Cardiac septum (tissue), 1 donor: ENCODE results near the gene PARD3. TPM values are rescaled to one million over a fixed set of nuclear protein-coding genes. Genes with fewer than 3 reads are reported as not detected.
"Not testable (repeated sequence)": the region's sequence is repeated elsewhere in the genome, so short reads cannot be mapped to it uniquely, and the experiment has no call there.

Experiments
- DNase-seq: peaks from one replicate; pipeline ENCODE4 v3.0.0-alpha.2; 2020; ENCODE audit warnings: low spot score
- intact Hi-C: fragments of 100-400 bp; cut with DNase I; formaldehyde crosslinking; loops from one replicate; pipeline ENCODE4 v1.14.0; 2022
- total RNA-seq: library from RNA; stranded (reverse); fragmentation: NEBNext Ultra II Directional; extraction: Animal tissue kit (Norgen Biotek cat#: 25700); gene quantifications from one replicate; pipeline ENCODE4 v1.2.1, GENCODE V29; 2021
- donor health status: DM: no; HTN: no; CAD: no.

PARD3 gene
- total RNA-seq, 1 donor from 2014 or later = 36.7 TPM

DNA sequence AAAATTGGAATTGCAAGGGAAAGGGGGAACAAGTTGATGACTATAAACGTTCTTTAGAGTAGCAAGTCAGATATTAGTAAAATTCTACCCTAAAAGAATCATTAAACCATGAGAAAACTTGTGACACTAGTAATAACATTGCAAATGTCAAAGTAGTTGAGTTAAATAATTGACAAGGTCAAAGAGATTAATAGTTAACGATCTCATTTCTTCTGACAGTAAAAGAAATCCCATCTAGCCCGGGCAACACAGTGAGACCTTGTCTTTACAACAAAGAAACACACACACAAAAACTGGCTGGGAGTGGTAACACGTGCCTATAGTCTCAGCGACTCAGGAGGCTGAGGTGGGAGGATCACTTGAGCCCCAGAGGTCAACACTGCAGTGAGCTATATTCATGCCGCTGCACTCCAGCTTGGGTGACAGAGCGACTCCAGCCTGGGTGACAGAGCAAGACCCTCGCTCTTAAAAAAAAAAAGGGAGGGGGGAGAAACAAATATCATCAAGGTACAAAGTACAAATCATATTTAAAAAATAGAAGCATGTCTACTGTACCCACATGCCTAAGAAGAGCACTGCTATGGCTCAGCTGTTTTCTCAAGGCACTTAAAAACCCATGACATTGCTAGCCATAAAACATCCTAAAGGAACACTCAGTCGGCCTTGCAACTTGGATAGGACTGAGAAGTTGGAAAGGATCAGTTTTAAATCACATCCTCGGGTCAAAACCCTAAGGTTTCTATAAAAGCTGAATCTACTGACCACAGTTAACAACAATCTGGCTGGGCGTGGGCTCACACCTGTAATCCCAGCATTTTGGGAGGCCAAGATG is 401.1 kb downstream of the PARD3 start:
- DNase-seq = no peak
- intact Hi-C loops = no loop called here

DNA sequence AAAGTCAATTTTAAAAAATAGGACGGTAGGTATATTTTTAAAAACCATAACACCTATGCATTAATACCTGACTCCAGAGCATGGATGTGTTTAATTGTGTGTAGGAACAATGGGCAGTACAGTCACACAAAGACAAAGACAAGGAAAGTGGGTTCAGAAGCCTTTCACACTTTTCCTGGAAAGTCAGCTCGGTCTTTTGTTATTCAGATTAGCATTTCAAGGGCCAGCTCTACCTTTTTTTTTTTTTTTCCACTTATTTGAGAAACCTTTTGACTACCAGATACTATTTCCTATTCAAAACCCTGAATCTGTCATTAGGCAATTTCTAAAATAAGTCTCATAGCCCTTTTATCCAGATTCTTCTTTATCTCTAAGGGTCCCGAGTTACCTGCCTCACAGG is 401.9 kb downstream of the PARD3 start:
- DNase-seq = no peak
- intact Hi-C loops = no loop called here

DNA sequence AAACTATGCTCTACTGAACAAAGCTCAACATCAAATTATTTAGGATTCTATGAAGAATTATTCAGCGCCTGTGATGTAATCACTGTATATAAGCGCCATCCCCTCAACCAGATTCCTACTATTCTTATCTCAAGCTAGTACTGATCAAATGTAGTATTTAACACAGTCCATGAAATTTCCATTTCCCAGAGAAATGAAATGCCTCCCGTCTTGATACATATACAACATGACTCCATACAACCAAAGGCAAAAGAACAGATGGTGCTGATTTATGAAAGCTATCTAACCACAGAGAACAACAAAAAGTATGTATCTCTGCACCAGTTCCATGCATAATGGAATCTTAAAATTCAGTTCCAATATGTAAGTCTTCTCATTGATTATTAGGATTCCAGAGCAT is 406.1 kb downstream of the PARD3 start:
- intact Hi-C loops = no loop called here
- no peak for DNase-seq

DNA sequence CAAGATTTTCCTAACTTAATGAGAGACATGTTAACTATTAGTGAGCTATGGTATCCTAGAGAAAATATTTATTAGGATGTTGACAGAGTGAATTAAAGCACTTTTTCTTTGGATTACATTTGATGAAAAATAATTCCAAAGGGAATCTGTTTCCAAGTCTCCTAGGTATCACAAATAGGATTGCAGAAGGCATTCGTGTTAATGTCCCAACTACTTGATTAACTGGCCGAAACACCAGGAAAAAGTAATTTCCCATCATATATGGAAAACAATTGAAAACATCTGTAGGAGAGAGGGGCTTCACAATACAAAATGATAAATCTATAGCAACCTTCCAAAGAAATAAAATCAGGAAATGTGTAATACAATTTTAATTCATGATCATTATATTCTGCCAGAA is 406.7 kb downstream of the PARD3 start:
- intact Hi-C loops = no loop called here
- no peak for DNase-seq

DNA sequence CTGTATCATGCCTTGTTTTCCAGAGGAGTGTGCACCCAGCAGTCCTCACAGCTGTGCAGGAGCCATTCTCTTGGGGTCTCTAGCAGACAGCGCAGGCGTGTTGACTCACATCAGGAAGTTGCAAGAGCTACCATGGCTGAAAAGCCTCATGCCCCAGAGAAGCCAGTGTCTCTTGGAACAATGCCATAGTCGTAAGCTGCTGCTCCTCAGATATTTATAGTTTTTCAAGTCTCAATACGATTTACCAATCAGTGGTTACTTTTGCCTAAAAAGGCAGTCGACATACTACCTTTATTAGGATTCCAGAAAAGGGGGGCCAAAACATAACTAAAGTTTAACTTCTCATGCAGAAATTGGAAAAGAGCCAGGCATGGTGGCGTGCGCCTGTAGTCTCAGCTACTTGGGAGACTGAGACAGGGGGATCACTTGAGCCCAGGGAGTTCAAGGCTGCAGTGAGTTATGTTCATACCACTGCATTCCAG is 407.7 kb downstream of the PARD3 start:
- intact Hi-C loops = no loop called here
- DNase-seq = no peak

DNA sequence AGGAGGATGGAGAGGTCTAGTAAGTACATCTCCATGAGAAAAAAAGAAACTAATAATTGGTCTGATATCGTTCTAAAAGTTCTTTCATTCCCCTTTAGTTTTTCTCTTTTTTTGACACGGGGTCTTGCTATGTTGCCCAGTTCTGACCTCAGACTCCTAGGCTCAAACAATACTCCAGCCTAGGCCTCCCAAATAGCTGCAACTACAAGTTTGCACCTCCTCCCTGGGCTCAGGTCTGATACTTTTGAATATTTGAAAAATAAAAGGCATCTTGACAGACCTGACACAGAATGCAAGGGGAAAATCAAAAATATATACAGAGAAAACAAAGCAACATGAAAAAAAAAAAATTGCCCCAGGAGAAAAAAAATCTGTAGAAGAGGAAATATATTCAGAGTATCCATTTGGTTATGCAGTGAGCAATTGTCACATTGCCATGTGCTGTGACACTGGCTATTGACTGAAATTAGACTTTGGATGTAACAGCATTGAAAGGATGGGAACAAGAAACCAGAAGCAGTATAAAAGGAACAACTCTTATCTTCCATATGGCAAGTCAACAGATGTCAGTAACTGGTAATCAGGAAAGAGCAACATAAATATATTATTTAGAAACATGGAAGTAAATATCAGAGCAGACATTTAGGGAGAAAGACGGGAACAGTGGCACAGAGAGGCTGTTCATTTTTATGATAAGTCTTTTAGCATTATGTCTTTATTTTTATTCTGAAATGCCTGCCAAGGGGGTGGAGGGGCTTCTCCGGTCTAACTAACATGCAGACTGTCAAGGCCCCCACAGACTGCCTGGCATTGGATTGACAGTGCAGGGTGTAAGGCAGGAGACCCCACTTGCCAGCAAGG is 408.4 kb downstream of the PARD3 start:
- intact Hi-C loops = no loop called here
- no peak for DNase-seq

DNA sequence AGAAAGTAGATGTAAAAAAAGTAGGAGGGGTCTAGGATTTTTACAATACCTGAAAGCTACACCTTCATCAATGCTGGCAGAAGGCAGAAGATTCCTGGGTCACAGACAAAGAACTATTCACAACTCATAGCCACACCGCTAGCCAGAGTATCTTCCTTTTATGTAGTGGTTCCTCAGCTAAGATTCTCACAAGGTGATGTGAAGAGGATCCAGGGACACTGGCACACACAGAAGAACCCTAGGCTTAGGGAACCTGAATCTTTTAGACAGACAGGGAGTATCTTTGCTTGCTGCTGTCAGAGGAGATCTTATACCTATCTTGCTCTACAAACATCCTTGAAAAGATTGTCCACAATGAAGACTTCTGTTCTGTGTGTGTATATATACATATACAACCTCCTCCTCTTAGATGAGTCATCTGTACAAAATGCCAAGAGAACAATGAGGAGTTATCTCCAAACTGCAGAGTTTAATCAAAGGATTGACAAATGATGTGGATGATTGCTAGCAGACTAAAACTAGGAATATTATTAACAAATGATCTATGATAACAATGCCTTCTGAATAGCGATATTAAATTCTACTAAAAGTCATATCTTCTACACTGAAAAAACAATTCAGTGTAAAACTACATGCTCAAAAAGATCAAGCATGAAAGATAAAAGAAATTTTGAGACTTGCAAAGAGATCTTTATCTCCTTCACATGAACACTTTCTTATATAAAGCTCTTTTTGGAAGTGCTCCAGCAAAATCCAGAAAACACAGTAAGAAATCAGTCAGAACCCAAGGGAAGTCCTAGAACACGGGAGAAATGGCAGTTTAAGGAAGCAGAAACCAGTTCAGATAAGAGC is 409.3 kb downstream of the PARD3 start:
- intact Hi-C loops = no loop called here
- DNase-seq = no peak

DNA sequence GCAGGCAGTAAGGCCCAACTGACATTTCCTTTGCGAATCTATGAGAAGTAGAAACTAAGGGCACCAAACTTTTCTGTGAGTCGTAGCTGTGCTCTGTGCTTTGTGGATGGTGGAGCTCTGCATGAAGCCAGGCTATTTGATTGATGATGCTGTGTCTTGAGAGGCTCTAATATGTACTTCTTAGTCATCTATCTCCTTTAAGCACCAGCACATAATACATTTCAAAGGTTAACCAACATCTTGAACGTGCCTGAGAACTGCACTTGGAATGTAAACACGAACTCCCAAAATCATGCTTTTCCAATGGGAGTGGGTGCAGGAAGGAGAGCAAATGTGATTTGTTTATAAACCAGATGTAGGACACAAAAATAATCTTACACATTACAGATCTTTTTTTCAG is 411.6 kb downstream of the PARD3 start:
- intact Hi-C loops = no loop called here
- no peak for DNase-seq

DNA sequence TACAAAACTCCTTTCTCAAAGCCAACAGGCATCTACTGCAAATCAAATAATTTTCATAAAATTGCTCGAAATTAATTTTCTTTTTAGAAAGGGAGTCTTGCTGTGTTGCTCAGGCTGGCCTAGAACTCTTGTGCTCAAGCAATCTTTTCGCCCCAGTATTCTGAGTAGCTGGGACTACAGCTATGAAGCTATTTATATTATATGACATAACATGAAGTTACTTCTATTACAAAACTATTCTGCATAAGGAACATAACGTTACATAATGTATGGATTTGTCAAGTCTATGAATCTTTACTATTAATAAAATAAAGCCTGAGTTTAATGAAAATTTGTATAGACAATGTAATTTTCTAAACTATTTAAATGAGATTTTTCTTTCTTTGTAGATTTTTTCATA is 415.0 kb downstream of the PARD3 start:
- DNase-seq = no peak
- intact Hi-C loops = no loop called here

DNA sequence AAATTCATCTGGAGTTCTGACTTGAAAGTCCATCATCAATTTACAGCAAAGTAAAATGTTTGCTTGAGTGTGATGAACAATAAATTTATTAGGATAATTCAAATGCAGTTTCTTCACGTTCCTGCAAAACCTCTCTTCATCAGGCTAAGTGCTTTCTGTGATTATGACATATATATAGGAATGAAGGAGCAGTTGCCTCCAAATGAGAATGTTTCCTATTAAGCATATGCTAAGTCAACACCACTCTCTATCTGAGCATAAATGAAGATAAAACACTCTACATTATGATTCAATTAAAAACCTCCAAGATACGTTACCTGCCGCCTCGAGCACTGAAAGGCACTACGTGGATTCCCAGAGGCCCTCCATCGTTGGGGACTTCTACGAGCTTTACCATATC is 416.1 kb downstream of the PARD3 start:
- no peak for DNase-seq
- intact Hi-C loops = no loop called here

DNA sequence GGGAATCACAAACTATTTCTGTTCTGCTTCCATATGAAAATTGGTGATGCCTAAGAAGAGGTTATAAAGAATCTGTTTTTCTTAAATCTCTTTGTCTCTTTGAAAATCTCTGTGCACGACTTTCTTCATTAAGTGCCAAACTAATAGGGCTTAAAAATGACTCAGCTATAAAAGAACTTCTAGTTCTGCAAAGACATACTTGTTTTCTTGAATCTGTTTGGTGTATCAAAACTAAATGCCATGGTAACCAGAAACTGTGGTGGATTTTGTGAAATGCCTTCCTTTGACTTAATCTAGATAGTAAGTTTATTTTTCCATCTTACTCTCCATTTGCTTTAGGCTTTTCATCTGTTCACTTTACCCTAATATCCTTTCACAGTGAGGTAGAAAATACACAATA is 417.8 kb downstream of the PARD3 start:
- DNase-seq = no peak
- intact Hi-C loops = no loop called here

DNA sequence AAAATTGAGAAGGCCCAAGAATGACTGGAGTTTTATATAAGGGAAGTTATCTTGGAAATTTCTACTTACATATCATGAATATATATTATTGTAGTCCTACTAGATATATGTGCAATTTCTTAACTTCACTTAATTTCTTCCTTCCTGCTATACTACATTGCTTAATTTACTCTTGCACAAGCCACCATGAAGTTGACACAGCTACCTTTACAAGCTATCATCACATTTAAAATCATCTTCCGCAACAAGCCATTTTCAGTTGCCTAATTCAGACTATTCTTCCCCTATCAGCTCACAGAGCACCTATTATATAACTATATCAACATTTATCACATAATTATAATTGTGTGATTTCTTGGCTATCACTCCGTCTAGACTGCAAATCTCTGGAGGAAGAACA is 418.4 kb downstream of the PARD3 start:
- no peak for DNase-seq
- intact Hi-C loops = no loop called here

DNA sequence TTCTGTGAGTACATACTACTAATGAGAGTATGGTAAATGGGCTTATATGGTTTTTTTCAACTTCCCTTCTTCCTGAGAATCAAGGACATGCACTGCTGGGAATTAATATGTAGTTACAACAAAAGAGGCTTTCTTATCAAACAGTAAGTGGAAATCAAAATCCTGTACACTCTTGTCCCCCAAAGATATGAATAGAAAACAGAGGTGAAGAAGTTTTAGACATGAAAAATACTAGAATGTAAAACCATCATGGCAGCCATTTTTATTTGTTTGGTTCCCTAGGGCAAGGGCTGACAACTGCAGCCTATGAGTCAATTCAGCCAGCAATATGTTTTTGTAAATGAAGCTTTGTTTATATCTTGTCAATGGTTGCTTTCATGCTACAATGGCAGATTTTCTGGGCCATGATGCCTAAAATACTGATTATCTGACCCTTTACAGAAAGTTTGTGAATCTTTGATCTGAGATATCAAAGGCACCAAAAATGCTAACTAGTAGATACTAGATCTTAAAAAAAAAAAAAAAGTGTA is 422.4 kb downstream of the PARD3 start:
- intact Hi-C loops = no loop called here
- DNase-seq = no peak

DNA sequence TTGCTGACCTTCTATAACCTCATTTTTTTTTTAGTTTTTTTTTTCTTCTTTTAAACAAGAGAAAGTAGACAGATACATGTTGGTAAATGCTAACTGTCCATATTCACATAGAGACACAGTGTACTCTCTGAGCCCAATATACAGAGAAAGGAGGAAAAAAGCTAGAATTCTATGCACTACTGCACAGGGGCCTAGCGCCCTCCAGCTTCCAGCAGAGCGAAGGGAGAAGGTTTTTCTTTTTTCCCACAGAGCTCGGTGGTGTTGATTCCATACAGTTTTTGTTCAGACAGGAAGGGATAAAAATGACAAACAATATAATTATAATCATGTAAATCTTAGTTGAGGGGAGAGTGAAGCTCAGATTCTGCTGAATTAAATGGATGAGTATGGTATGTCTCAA is 423.9 kb downstream of the PARD3 start:
- DNase-seq, intact Hi-C loops: not testable (repeated sequence)

DNA sequence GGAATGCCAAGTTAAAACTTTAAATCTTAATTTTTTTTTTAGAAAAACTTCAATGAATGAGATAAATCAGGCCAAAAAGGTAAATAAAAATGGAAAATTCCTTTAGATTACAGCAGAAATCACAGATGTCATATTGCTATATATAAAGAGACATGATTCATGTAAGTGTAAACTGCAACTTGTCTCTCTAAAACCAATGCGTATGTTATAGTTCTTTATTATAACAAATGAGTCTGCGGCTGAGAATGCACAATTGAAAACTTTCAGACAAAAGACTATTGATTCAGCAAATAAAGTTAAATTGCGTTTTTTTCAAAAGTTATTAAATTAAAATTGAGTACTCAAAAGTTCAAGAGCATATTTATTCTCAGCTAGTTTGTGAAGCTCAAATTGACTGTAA is 425.3 kb downstream of the PARD3 start:
- intact Hi-C loops = no loop called here
- DNase-seq = no peak

DNA sequence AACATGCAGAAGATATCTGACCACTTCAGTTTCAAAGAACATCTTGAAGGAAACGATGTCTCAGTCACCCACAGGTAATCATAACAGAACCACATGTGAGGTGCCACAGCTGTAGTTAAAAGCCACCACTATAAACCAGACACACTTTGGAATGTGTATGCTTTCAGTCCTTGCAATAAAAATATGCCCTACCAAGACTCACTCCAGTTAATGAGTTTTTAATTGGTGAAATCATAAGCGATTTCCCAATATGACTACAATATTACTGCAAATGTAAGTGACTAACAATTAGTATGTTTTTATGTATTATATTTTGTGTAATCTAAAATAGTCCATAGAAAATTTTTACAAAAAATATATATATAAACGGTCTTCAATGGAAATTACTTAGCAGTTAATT is 428.2 kb downstream of the PARD3 start:
- DNase-seq = no peak
- intact Hi-C loops = no loop called here

DNA sequence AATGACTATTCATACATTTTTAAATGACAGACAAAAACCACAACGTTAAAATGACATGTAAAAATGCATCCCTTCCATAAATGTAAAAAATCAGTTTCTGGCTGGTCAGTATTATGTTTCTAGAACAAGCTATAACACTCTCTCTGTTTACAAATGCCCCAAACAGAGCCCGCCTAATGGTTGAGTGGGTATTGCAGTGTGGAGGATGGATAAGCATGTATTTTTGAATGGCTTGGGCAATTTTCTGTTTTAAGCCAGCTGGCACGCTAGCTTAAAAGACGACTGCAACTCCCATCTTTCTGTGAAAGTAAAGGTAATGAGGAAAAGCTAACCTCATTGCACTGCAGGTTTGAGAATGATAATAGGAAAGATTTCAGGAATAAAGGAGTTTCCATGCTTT is 430.7 kb downstream of the PARD3 start:
- no peak for DNase-seq
- intact Hi-C loops = no loop called here

DNA sequence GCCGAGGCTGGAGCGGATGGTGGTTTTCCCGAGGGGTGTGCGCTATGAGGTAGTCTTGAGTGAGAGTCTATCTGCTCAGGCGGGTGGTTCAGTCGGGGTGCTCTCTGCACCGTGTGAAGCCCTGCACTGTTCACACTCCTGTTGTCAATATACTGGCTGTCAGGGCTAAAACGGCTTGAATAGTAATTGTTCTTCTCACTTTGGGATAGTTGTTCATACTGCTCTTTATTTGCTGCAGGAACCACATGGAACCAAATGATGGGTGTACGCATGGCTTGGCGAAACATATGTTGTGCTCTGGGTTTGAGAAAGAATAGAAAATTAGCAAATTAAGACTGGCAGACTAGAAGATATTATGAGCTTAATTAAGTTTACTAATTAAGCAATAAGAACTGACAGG is 432.5 kb downstream of the PARD3 start:
- DNase-seq = no peak
- intact Hi-C loops = no loop called here

DNA sequence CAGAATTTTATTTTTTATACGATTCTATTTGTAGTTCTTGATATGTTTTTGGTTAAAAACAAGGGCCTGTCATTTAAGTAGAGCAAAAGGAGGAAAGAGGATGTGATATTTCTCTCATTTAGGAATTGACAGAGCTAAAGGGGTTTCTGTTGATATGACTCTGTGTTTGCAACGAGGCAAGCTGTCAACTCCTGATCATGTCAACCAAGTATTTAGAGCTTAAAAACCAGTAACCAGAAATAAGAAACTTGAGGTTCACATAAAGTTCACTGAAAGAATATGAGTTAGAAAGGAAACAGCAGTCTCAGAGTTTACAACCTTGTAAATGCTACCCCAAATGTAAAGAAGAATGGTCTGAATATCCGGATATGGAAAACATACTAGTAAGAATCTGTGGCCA is 434.2 kb downstream of the PARD3 start:
- intact Hi-C loops = no loop called here
- DNase-seq = no peak

DNA sequence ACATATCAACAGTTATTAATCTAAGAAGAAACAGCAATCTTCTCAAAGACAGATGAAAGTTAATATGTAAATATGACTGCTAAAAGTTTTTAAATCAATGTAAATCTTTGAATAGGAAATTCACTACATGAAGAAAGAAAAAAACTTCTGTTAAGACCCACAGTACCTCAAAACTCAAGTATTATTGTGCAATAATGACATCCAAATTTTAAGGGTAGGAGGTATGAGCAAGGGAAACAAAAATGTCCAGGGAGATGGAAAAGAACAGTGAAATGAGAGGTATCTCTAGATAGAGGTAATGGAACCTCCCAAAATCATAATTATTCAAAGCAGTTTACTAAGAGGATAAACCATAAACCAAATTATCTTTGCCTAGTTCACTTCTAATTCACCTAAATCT is 436.8 kb downstream of the PARD3 start:
- no peak for DNase-seq
- intact Hi-C loops = no loop called here
